ENCODE data around the gene C1orf52.

The C1orf52 gene

GRCh38 chr1:85237613-85238012, 21.8 kb downstream of the C1orf52 start:
- DNase-seq (ENCODE audit: insufficient read length, low spot score) (no peak), FAIRE-seq (no peak)

- DNase-seq (ENCODE audit: insufficient read length, low spot score): no peak
- no peak for FAIRE-seq
Measured at GRCh38 chr1:85230305-85230977, 29.0 kb downstream of the C1orf52 start.

- FAIRE-seq (no peak), DNase-seq (ENCODE audit: insufficient read length, low spot score) (no peak)
Measured at GRCh38 chr1:85229574-85230097, 29.8 kb downstream of the C1orf52 start.

- no peak for FAIRE-seq
- no peak for DNase-seq (ENCODE audit: insufficient read length, low spot score)
Measured at GRCh38 chr1:85228972-85229371, 30.5 kb downstream of the C1orf52 start.

- DNase-seq (ENCODE audit: insufficient read length, low spot score) (no peak), FAIRE-seq (no peak)
Measured at GRCh38 chr1:85225624-85226380, 33.7 kb downstream of the C1orf52 start.

GRCh38 chr1:85224734-85225623, 34.5 kb downstream of the C1orf52 start:
- DNase-seq (ENCODE audit: insufficient read length, low spot score): no peak
- no peak for FAIRE-seq

- FAIRE-seq (no peak), DNase-seq (ENCODE audit: insufficient read length, low spot score) (no peak)
Measured at GRCh38 chr1:85224295-85224694, 35.2 kb downstream of the C1orf52 start.

GRCh38 chr1:85223334-85223733, 36.1 kb downstream of the C1orf52 start:
- DNase-seq (ENCODE audit: insufficient read length, low spot score) (no peak), FAIRE-seq (no peak)

DNA sequence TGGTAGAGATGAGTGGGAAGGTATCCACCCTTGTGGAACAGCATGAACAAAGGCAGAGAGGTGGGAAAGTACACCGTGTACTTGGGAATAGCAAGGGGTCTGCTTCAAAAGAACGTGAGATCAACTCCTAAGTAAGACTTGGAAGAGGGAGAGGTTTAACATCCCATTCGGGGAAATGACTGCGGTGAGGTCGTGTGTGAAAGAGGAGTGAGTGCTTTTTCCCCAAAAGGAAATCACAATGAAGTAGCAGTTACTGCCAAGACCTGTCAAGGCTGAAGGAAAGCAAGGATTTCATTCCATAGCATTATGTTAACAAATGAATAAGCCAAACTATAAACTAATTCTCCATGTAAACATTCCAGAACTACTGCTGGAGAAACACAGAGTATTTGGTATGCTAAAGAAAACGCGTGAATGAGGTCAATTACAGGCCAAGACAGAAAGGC, 38.7 kb downstream of the C1orf52 start:
- FAIRE-seq: no peak
- DNase-seq (ENCODE audit: insufficient read length, low spot score): no peak

- DNase-seq (ENCODE audit: insufficient read length, low spot score) (no peak), FAIRE-seq (no peak)
Measured at GRCh38 chr1:85219853-85220610, 39.4 kb downstream of the C1orf52 start.

DNA sequence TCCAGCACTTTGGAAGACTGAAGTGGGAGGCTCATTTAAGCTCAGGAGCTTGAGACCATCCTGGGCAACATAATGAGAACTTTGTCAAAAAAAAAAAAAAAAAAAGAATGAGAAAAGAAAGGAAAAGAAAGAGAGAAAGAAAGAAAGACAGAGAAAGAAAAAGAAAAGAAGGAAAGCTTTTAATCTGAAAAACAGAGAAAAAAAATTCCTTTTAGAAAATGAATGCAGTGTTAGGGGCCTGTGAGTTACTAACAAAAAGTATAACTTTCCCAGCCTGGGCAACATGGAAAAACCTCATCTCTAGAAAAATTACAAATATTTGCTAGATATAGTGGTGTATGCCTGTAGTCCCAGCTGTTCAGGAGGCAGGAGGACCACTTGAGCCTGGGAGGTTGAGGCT, 42.8 kb downstream of the C1orf52 start:
- FAIRE-seq: no peak
- no peak for DNase-seq (ENCODE audit: insufficient read length, low spot score)

GRCh38 chr1:85214654-85215053, 44.8 kb downstream of the C1orf52 start:
- DNase-seq (ENCODE audit: insufficient read length, low spot score): no peak
- no peak for FAIRE-seq

- no peak for FAIRE-seq
- DNase-seq (ENCODE audit: insufficient read length, low spot score): no peak
Measured at GRCh38 chr1:85208488-85208887, 51.0 kb downstream of the C1orf52 start.

DNA sequence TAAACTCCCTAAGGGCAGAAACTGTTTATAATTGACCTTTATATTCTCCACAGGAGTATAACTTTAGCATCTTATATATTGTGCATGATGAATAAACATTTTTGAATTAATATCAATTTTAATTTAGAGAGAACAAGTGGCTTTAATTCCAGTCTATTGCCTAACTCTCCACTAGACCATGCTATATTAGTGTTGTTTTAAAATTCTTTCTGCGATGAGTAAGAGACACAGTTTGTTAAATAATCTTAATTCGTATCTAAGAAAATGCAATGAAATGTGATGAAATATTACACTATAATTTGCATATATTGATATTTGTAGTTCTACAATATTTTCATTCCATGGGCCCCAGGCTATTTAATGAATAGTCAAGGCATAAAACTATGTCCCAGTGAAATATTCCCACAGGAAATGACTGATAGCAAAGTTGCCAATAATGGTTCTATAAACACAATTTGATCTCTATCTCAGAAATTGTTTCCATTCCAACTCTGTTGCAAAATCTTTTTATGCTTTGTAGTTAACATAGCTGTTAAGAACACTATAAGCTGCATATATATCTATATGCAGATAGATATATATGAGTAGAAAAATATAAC, 55.8 kb downstream of the C1orf52 start:
- DNase-seq (ENCODE audit: insufficient read length, low spot score): no peak
- FAIRE-seq: no peak

- FAIRE-seq (no peak), DNase-seq (ENCODE audit: insufficient read length, low spot score) (no peak)
Measured at GRCh38 chr1:85202864-85203255, 56.6 kb downstream of the C1orf52 start.

- FAIRE-seq: no peak
Measured at GRCh38 chr1:85202092-85202863, 57.2 kb downstream of the C1orf52 start.

DNA sequence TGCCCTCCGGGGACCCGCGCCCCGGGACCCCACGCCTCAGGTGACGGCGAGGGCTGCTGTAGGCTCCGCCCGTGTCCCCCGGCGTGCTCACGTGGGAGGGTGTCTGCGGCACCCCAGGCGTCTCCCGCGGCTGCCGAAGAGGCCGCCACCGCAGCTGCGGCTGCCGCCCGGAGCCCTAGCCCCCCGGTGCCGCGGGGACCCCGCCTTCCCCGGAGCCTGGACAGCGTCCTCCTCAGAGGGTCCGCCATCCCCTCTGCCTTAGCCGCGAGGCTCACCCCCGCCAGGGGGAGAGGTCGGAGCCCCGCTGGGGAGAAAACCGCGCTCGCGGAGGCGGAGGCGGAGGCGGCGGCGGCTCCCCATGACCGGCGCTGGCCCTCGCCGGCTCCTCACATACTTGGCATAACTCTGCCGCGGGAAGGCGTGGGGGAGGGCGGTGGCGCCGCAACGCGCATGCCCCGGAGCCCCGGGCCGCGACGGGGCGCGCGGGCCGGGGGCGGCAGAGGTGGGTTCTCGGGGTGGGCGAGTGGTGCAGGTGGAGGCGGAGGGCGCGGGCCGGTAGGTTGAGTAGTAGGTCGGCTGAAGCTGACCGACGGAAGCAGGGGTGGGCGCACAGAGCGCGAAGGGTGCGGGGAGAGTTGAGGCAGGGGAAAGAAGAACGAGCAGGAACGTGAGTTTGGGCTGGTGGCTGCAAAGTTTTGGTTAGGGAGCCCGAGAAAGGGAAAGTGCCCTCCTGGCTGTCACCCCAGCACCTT, 57.9 kb downstream of the C1orf52 start:
- FAIRE-seq: peak; percentile 51
- DNase-seq (ENCODE audit: insufficient read length, low spot score): peak; percentile 69

More at GRCh38 chr1:85202092-85202863, 57.2 kb downstream of the C1orf52 start:
- no peak for DNase-seq (ENCODE audit: insufficient read length, low spot score)

Data from HTR-8/SVneo (cell line).